OCI-LY1 (cell line): ENCODE data around the gene OPTC.

Experiments used
- EZH2 ChIP-seq: fragments of 200-600 bp; sonication (generic), shearing (Covaris generic); IDR thresholded peaks from 2 replicates; pipeline ENCODE4 v1.8.0; 2017; ENCODE audit warnings: borderline replicate concordance, mixed run types, mild to moderate bottlenecking, antibody characterized with exemption, low read length, moderate library complexity, mixed read lengths
- TF ChIP-seq, protein P1 (sequence below): fragments of 200-600 bp; sonication (generic), shearing (Covaris generic); IDR thresholded peaks from 2 replicates; pipeline ENCODE4 v1.5.1; 2017; ENCODE audit warnings: mild to moderate bottlenecking, antibody characterized with exemption, low read length, moderate library complexity, mixed read lengths

DNA sequence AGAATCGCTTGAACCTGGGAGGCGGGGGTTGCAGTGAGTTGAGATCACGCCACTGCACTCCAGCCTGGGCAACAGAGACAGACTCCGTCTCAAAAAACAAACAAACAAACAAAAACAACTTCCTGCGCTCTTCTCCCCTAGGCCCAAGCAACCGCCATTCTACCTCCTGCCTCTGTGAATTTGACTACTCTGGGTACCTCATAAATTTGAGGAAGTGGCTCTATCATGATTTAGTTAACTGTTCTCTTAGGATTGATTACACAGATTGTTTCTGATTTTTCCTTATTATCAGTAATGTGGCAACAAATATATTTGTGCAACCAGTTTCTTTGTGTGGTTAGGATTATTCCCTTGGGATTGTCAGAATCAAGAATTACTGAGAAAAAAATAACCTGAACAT, 29.7 kb downstream of the OPTC start:
- no peak for TF ChIP-seq EZH2
- TF ChIP-seq, protein P1, sequence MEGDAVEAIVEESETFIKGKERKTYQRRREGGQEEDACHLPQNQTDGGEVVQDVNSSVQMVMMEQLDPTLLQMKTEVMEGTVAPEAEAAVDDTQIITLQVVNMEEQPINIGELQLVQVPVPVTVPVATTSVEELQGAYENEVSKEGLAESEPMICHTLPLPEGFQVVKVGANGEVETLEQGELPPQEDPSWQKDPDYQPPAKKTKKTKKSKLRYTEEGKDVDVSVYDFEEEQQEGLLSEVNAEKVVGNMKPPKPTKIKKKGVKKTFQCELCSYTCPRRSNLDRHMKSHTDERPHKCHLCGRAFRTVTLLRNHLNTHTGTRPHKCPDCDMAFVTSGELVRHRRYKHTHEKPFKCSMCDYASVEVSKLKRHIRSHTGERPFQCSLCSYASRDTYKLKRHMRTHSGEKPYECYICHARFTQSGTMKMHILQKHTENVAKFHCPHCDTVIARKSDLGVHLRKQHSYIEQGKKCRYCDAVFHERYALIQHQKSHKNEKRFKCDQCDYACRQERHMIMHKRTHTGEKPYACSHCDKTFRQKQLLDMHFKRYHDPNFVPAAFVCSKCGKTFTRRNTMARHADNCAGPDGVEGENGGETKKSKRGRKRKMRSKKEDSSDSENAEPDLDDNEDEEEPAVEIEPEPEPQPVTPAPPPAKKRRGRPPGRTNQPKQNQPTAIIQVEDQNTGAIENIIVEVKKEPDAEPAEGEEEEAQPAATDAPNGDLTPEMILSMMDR = no peak
